Neural progenitor cell (in vitro differentiated cells): ENCODE results near the gene MYCBPAP. TPM values are rescaled to one million over a fixed set of nuclear protein-coding genes. Genes with fewer than 3 reads are reported as not detected.

Experiments used
- DNase-seq: peaks from one replicate; pipeline ENCODE4 v3.0.0-alpha.2; 2016; ENCODE audit warnings: low spot score
- H2AFZ ChIP-seq: fragments of 200-600 bp; sonication (generic); replicated peaks from 2 replicates; pipeline ENCODE4 v1.6.1; 2016; ENCODE audit warnings: antibody characterized with exemption
- H3F3A ChIP-seq: fragments of 200-600 bp; sonication (generic); 2 replicates; pipeline ENCODE4 v1.6.1; 2016; ENCODE audit warnings: antibody characterized with exemption, low read depth
- H3K27ac ChIP-seq: fragments of 200-600 bp; sonication (generic); 2 replicates; pipeline ENCODE4 v1.5.1; 2016; ENCODE audit warnings: mild to moderate bottlenecking
- H3K27me3 ChIP-seq: fragments of 200-600 bp; sonication (generic); 2 replicates; pipeline ENCODE4 v1.6.1; 2016; ENCODE audit warnings: mild to moderate bottlenecking, moderate library complexity
- H3K36me3 ChIP-seq: fragments of 200-600 bp; sonication (generic); 2 replicates; pipeline ENCODE4 v1.5.1; 2016
- H3K4me1 ChIP-seq: fragments of 200-600 bp; sonication (generic); 2 replicates; pipeline ENCODE4 v1.6.1; 2016; ENCODE audit warnings: mixed run types
- H3K4me2 ChIP-seq: fragments of 200-600 bp; sonication (generic); 2 replicates; pipeline ENCODE4 v1.6.1; 2016
- H3K4me3 ChIP-seq: fragments of 200-600 bp; sonication (generic); 2 replicates; pipeline ENCODE4 v1.5.1; 2016
- H3K79me2 ChIP-seq: fragments of 200-600 bp; sonication (generic); 2 replicates; pipeline ENCODE4 v1.6.1; 2016; ENCODE audit warnings: low read depth
- H3K9ac ChIP-seq: fragments of 200-600 bp; sonication (generic); 2 replicates; pipeline ENCODE4 v1.6.1; 2016
- H3K9me3 ChIP-seq: fragments of 200-600 bp; sonication (generic); 2 replicates; pipeline ENCODE4 v1.5.1; 2016; ENCODE audit warnings: low read depth
- H4K20me1 ChIP-seq: fragments of 200-600 bp; sonication (generic); 2 replicates; pipeline ENCODE4 v1.6.1; 2016; ENCODE audit warnings: low read depth
- H3K27ac Mint-ChIP-seq: 3 replicates; pipeline ENCODE4 v1.8.0; 2021; ENCODE audit warnings: mixed read lengths
- H3K27me3 Mint-ChIP-seq: 2 replicates; pipeline ENCODE4 v1.8.0; 2022; ENCODE audit warnings: low read depth, mild to moderate bottlenecking, inconsistent platforms, moderate library complexity, mixed read lengths; ENCODE audit not compliant: insufficient read depth
- H3K36me3 Mint-ChIP-seq: 3 replicates; pipeline ENCODE4 v1.8.0; 2021; ENCODE audit warnings: mixed read lengths
- H3K4me1 Mint-ChIP-seq: 3 replicates; pipeline ENCODE4 v1.8.0; 2021; ENCODE audit warnings: mixed read lengths
- H3K4me3 Mint-ChIP-seq: 3 replicates; pipeline ENCODE4 v1.8.0; 2021; ENCODE audit warnings: mild to moderate bottlenecking, moderate library complexity, mixed read lengths
- H3K9me3 Mint-ChIP-seq: 3 replicates; pipeline ENCODE4 v1.8.0; 2020; ENCODE audit warnings: mixed read lengths
- EZH2 ChIP-seq: fragments of 200-600 bp; sonication (generic); IDR thresholded peaks from 2 replicates; pipeline ENCODE4 v1.6.1; 2017; ENCODE audit warnings: antibody characterized with exemption, mild to moderate bottlenecking, moderate library complexity
- EZH2phosphoT487 ChIP-seq: fragments of 200-600 bp; sonication (generic); IDR thresholded peaks from 2 replicates; pipeline ENCODE4 v1.6.1; 2017; ENCODE audit warnings: antibody characterized with exemption
- total RNA-seq: library from RNA; depleted of rRNA; stranded (reverse); fragments of >200 nt; gene quantifications from 2 replicates; pipeline ENCODE4 v1.2.3, GENCODE V29; 2015; ENCODE audit warnings: low replicate concordance
- TF ChIP-seq, protein P1 (sequence below): fragments of 200-600 bp; sonication (generic); IDR thresholded peaks from 2 replicates; pipeline ENCODE4 v1.5.1; 2017; ENCODE audit warnings: antibody characterized with exemption, mild to moderate bottlenecking

MYCBPAP gene
- total RNA-seq, 1 donor from 2014 or later = 3.5 TPM

DNA sequence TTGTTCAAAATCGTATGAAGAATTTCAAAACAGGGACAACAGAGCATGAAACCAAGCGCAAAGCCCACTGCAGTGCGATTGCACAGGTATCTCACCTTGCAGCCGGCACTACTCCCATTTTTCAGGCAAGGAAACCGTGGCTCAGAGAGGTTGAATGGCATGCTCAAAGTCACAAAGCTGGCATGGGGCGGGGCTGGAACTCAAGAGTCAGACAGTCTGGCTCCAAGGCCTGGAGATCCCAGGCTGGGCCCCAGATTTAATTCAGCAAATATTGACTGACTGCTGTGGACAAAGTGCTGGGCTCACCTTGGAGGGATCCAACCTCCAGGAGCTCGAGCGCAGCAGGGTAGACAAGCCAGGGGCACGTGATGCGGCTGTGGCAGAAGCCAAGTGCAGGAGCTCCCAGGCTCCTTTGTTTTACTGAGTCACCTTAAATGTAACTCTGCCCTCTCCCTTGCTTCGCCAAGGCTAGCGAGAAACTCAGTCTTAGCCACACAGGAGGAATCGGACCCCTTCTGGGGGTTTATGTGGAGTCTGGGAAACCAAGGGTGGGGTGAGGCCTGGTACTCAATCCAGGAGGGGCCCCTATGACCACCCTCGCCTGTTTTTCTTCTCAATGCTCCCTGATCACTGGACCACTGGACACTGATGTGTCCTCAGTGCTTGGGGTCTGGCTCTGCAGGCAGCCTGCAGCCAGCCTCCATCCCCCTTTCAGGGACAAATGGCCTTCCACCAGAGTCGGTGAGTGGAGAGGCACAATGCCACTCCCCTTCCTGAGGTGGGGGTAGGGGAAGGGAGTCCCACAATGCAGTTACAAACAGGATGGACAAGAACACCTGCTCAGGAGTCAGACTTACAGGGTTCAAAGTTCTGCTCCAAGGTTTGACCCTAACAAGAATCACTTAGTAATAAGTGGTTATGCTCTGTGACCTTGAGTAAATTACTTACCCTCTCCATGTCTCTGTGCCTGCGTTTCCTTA, 34.8 kb downstream of the MYCBPAP start:
- Histone ChIP-seq H3K4me3 (peak overlapping the region; percentile 58), H4K20me1 (no peaks in the 10 kb centered on the region), H3K9ac (no peak overlapping the region), H3K36me3 (no peaks in the 10 kb centered on the region), H3K27me3 (peaks cover 22% of the 10 kb centered on the region), H3F3A (peaks cover 13% of the 10 kb centered on the region), H3K9me3 (no peaks in the 10 kb centered on the region), H3K4me1 (peaks cover 23% of the 10 kb centered on the region), H3K4me2 (peak overlapping the region; percentile 77), H2AFZ (no peak overlapping the region), H3K79me2 (no peaks in the 10 kb centered on the region), H3K27ac (no peak overlapping the region)
- Mint-ChIP-seq H3K27ac (peak overlapping the region; percentile 13), H3K9me3 (no peaks in the 10 kb centered on the region), H3K4me3 (peak overlapping the region; percentile 85), H3K4me1 (peaks cover 40% of the 10 kb centered on the region), H3K27me3 (peaks cover 11% of the 10 kb centered on the region), H3K36me3 (no peaks in the 10 kb centered on the region)
- TF ChIP-seq EZH2phosphoT487 = no peak
- TF ChIP-seq EZH2 = no peak
- TF ChIP-seq, protein P1, sequence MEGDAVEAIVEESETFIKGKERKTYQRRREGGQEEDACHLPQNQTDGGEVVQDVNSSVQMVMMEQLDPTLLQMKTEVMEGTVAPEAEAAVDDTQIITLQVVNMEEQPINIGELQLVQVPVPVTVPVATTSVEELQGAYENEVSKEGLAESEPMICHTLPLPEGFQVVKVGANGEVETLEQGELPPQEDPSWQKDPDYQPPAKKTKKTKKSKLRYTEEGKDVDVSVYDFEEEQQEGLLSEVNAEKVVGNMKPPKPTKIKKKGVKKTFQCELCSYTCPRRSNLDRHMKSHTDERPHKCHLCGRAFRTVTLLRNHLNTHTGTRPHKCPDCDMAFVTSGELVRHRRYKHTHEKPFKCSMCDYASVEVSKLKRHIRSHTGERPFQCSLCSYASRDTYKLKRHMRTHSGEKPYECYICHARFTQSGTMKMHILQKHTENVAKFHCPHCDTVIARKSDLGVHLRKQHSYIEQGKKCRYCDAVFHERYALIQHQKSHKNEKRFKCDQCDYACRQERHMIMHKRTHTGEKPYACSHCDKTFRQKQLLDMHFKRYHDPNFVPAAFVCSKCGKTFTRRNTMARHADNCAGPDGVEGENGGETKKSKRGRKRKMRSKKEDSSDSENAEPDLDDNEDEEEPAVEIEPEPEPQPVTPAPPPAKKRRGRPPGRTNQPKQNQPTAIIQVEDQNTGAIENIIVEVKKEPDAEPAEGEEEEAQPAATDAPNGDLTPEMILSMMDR = no peak
- no peak for DNase-seq

DNA sequence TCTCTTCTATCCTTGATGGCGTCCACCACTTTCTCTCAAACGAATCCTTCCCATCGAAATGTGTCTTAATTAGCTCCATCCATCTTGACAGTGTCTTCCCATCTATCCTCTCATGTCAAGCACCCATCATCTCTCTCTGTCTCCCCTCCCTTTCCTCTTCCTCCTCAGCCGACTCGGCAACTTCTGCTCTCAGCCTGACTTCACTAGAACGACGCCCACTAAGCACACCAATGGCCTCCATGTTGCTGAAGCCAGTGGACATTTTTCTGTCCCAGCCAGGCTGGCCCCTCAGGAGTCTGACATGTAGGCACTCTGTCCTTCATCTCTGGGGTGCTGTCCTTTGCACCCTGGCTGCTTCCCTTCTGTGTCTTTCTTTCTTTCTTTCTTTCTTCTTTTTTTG, 36.3 kb downstream of the MYCBPAP start:
- Histone ChIP-seq H3K27ac (no peak overlapping the region), H3F3A (peaks cover 13% of the 10 kb centered on the region), H3K36me3 (no peaks in the 10 kb centered on the region), H3K9me3 (no peaks in the 10 kb centered on the region), H3K4me3 (no peak overlapping the region), H4K20me1 (no peaks in the 10 kb centered on the region), H3K79me2 (no peaks in the 10 kb centered on the region), H3K4me2 (no peak overlapping the region), H3K9ac (no peak overlapping the region), H2AFZ (no peak overlapping the region), H3K27me3 (peaks cover 22% of the 10 kb centered on the region), H3K4me1 (peaks cover 23% of the 10 kb centered on the region)
- TF ChIP-seq EZH2phosphoT487 (no peak), EZH2 (no peak)
- TF ChIP-seq, protein P1 = no peak
- H3K36me3 Mint-ChIP-seq = no peaks in the 10 kb centered on the region
- H3K27me3 Mint-ChIP-seq = peaks cover 11% of the 10 kb centered on the region
- H3K27ac Mint-ChIP-seq = no peak overlapping the region
- no peaks in the 10 kb centered on the region for H3K9me3 Mint-ChIP-seq
- peak overlapping the region; percentile 42 for H3K4me3 Mint-ChIP-seq
- DNase-seq = no peak
- peaks cover 29% of the 10 kb centered on the region for H3K4me1 Mint-ChIP-seq

DNA sequence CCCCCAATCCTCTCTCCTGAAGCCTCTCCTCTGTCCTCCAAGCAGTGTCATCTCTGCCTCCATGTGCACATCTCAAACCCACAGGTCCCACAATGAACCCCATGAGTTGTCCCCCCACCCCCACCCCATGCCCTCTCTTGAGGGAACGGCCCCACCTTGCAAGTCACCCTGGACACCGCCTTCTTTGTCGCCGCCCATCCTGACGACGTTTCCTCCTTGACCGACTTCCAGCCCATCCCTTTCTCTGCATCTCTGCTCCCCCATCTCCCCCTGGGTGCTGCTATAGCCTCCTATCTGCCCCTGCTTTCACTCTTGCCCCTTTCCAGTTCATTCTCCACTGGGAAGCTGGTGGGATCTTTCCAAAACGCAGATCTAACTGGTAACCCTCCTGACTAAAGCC, 37.1 kb downstream of the MYCBPAP start:
- Histone ChIP-seq H2AFZ (no peak overlapping the region), H4K20me1 (no peaks in the 10 kb centered on the region), H3K27me3 (peaks cover 22% of the 10 kb centered on the region), H3K36me3 (no peaks in the 10 kb centered on the region), H3K4me2 (no peak overlapping the region), H3K79me2 (no peaks in the 10 kb centered on the region), H3K27ac (no peak overlapping the region), H3K4me1 (peaks cover 23% of the 10 kb centered on the region), H3K4me3 (no peak overlapping the region), H3F3A (peaks cover 13% of the 10 kb centered on the region), H3K9ac (no peak overlapping the region), H3K9me3 (no peaks in the 10 kb centered on the region)
- no peak for DNase-seq
- peaks cover 2% of the 10 kb centered on the region for H3K36me3 Mint-ChIP-seq
- H3K4me3 Mint-ChIP-seq = no peak overlapping the region
- peaks cover 25% of the 10 kb centered on the region for H3K4me1 Mint-ChIP-seq
- no peak overlapping the region for H3K27ac Mint-ChIP-seq
- H3K9me3 Mint-ChIP-seq = no peaks in the 10 kb centered on the region
- TF ChIP-seq EZH2 (no peak), EZH2phosphoT487 (no peak)
- TF ChIP-seq, protein P1 = no peak
- H3K27me3 Mint-ChIP-seq = peaks cover 11% of the 10 kb centered on the region
